ENCODE data around the gene RGCC. TPM values are rescaled to one million over a fixed set of nuclear protein-coding genes. Genes with fewer than 3 reads are reported as not detected.
A peak's percentile ranks its signal among the peaks of the same experiment; 100 is the strongest.

RGCC gene
- total and polyA plus RNA-seq, 2 of the 4 experiments (the other 2 are of a cell fraction), result 7.5 to 7.6 TPM

- Histone ChIP-seq H3K27ac (ENCODE audit: insufficient read depth, low read length) (no peak overlapping the region), H2AK9ac (replicated peaks; ENCODE audit: low read depth, low read length, poor library complexity) (no peak overlapping the region), H2BK120ac (ENCODE audit: low read depth, low read length) (peak overlapping the region; percentile 5; the same call in 1 of the 2 replicates), H4K8ac (ENCODE audit: low read depth in 2 of 2, low read length in 2 of 2) (no peak overlapping the region), H3K9me3 (ENCODE audit: control insufficient read depth, insufficient read depth, low read length) (no peaks in the 10 kb centered on the region), H2BK5ac (ENCODE audit: low read depth, low read length, poor library complexity, severe bottlenecking) (no peak overlapping the region), H3K4me1 (ENCODE audit: control insufficient read depth, insufficient read depth, low read length) (peaks cover 10% of the 10 kb centered on the region), H2AFZ (replicated peaks; ENCODE audit: low read length, poor library complexity) (no peak overlapping the region), H3K23ac (ENCODE audit: low read depth, low read length) (no peak overlapping the region), H3K18ac (ENCODE audit: low read depth, low read length) (0 out of 2 replicates have a peak overlapping the region, but pooled peaks have one; percentile 61), H4K91ac (ENCODE audit: insufficient read depth, low read depth, low read length) (0 out of 2 replicates have a peak overlapping the region, but pooled peaks have one; percentile 13), H3K4me2 (ENCODE audit: low read depth, low read length) (no peak overlapping the region), H3K4ac (ENCODE audit: low read depth, low read length) (peak overlapping the region; percentile 56), H3K56ac (ENCODE audit: extremely low read depth, insufficient read depth, low read length) (no peak overlapping the region), H3K36me3 (ENCODE audit: control insufficient read depth, insufficient read depth, low read length) (no peaks in the 10 kb centered on the region), H3K9ac (ENCODE audit: low read depth, low read length) (no peak overlapping the region), H2BK15ac (ENCODE audit: low read depth, low read length) (0 out of 3 replicates have a peak overlapping the region, but pooled peaks have one; percentile 66), H3K9me1 (ENCODE audit: insufficient read depth, low read length) (peaks cover 7% of the 10 kb centered on the region), H4K5ac (ENCODE audit: low read depth, low read length) (no peak overlapping the region), H2BK20ac (ENCODE audit: low read depth, low read length) (peak overlapping the region; percentile 67), H4K20me1 (ENCODE audit: insufficient read depth, low read length) (no peaks in the 10 kb centered on the region), H3K4me3 (ENCODE audit: insufficient read depth, low read depth, low read length) (no peak overlapping the region), H3K14ac (replicated peaks; ENCODE audit: low read depth, low read length) (no peak overlapping the region), H3K79me1 (ENCODE audit: low read depth in 1 of 2, low read length in 2 of 2) (no peaks in the 10 kb centered on the region), H2AK5ac (ENCODE audit: low read depth, low read length) (no peak overlapping the region), H3K27me3 (ENCODE audit: control insufficient read depth, insufficient read depth, low read length) (no peaks in the 10 kb centered on the region)
- TF ChIP-seq ELK1 (IDR thresholded peaks at IDR 0.05; ENCODE audit: borderline replicate concordance, low read depth, low read length) (no peak), RAD21 (IDR thresholded peaks at IDR 0.05; ENCODE audit: low read length) (no peak), MAFK (IDR thresholded peaks at IDR 0.05; ENCODE audit: low read depth, low read length) (no peak), BHLHE40 (IDR thresholded peaks at IDR 0.05; ENCODE audit: low read depth, low read length) (no peak), MXI1 (IDR thresholded peaks at IDR 0.05; ENCODE audit: borderline replicate concordance, low read depth, low read length) (no peak), RFX5 (IDR thresholded peaks at IDR 0.05; ENCODE audit: low read depth, low read length) (no peak), CTCF (conservative IDR thresholded peaks at IDR 0.05; ENCODE audit: low read depth, low read length) (no peak)
- intact Hi-C loops (cut with micrococcal nuclease) (no loop called here), dilution Hi-C loops (cut with HindIII; ENCODE audit: low sequenced_read_pairs, unreplicated experiment) (no loop called here), in situ Hi-C loops (cut with MboI; ENCODE audit: low sequenced_read_pairs) (no loop called here)
- BruUV-seq (replicated peaks), result no TSS peak
- DNase-seq, result no peak
- CTCF ChIA-PET, result interaction anchor here (0.6 kb wide), 1 partner anchor 143 kb away, joined by 3 read pairs; no protein-coding TSS in a partner anchor
- ATAC-seq (ENCODE audit: low read depth), result no peak
- POLR2A ChIA-PET (ENCODE audit: unreplicated experiment), result no interaction called here
- WGBS, 2 experiments (ENCODE audit: extremely low coverage in 2 of 2, insufficient read length in 1 of 2), result 100% methylated on average over 1 of the region's 9 CpGs; no CpG with 5 or more reads in 1 of the 2 experiments
These were observed 45.3 kb downstream of the RGCC start for GRCh38 chr13:41502673-41503072.
